ENCODE data around the gene SPEF1.

DNA sequence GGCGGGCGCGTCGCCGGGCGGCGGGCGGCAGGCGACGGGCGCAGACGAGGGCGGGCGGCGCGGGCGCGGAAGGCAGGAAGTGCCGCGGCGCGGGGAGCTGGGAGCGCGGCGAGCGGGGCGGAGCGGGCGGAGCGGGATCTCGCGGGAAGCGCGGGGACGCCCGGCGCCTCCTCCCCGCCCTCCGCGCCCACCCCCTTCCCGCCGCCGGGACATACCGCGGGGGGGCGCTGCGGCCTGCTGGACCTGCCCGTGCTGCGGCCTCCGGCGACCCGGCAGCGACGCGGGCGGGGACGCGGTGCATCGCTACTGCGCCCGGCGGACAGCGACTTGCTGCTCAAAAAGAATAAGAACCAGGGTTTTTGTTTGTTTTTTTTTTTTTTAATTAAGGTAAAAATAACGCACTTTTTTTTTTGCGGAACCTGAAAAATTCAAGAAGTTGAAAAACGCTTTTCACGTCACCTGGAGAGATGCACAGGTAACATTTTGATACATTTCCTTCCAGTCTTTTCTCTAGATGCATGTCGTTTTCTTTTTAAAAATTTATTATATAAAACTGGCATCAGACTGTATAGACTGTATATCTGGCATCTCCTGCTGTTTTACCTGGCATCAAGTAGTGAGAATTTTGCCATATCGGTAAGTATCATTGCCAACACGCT is 5.5 kb upstream of the SPEF1 start, which contains the start of gene CENPB:
- TF ChIP-seq POLR2A (IDR thresholded peaks at IDR 0.05; ENCODE audit: low read depth, low read length) (no peak), RFX5 (IDR thresholded peaks at IDR 0.05; ENCODE audit: low read depth, low read length) (no peak)
- TF ChIP-seq, protein P1, sequence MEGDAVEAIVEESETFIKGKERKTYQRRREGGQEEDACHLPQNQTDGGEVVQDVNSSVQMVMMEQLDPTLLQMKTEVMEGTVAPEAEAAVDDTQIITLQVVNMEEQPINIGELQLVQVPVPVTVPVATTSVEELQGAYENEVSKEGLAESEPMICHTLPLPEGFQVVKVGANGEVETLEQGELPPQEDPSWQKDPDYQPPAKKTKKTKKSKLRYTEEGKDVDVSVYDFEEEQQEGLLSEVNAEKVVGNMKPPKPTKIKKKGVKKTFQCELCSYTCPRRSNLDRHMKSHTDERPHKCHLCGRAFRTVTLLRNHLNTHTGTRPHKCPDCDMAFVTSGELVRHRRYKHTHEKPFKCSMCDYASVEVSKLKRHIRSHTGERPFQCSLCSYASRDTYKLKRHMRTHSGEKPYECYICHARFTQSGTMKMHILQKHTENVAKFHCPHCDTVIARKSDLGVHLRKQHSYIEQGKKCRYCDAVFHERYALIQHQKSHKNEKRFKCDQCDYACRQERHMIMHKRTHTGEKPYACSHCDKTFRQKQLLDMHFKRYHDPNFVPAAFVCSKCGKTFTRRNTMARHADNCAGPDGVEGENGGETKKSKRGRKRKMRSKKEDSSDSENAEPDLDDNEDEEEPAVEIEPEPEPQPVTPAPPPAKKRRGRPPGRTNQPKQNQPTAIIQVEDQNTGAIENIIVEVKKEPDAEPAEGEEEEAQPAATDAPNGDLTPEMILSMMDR (conservative IDR thresholded peaks at IDR 0.05; ENCODE audit: low read depth, low read length), result peak; percentile 88

Data from IMR-90 (cell line).